Memory B cell (primary cell): ENCODE measurements around the gene MTUS2.
A peak's percentile ranks its signal among the peaks of the same experiment; 100 is the strongest.

ENCODE experiments used
- ATAC-seq: fragments of 150-1000 bp; cut with Tn5 transposase; 2 replicates; pipeline ENCODE4 v1.10.0; 2021; ENCODE audit warnings: low read depth, mild to moderate bottlenecking, moderate library complexity
- DNase-seq, 2 donors: peaks; one replicate each; pipeline ENCODE4 v3.0.0; 2022; ENCODE audit warnings: low spot score in 2 of 2
- H3K27ac Mint-ChIP-seq: one replicate; pipeline ENCODE4 v1.8.0; 2022; ENCODE audit warnings: mild to moderate bottlenecking, moderate library complexity, mixed read lengths
- H3K27me3 Mint-ChIP-seq: one replicate; pipeline ENCODE4 v1.8.0; 2022; ENCODE audit warnings: mixed read lengths
- H3K36me3 Mint-ChIP-seq: one replicate; pipeline ENCODE4 v1.8.0; 2022; ENCODE audit warnings: mild to moderate bottlenecking, mixed read lengths
- H3K4me1 Mint-ChIP-seq: one replicate; pipeline ENCODE4 v1.8.0; 2022; ENCODE audit warnings: mixed read lengths
- H3K4me3 Mint-ChIP-seq: one replicate; pipeline ENCODE4 v1.8.0; 2022; ENCODE audit warnings: mild to moderate bottlenecking, moderate library complexity, mixed read lengths
- H3K9me3 Mint-ChIP-seq: one replicate; pipeline ENCODE4 v1.8.0; 2022; ENCODE audit warnings: mixed read lengths

MTUS2 gene

DNA sequence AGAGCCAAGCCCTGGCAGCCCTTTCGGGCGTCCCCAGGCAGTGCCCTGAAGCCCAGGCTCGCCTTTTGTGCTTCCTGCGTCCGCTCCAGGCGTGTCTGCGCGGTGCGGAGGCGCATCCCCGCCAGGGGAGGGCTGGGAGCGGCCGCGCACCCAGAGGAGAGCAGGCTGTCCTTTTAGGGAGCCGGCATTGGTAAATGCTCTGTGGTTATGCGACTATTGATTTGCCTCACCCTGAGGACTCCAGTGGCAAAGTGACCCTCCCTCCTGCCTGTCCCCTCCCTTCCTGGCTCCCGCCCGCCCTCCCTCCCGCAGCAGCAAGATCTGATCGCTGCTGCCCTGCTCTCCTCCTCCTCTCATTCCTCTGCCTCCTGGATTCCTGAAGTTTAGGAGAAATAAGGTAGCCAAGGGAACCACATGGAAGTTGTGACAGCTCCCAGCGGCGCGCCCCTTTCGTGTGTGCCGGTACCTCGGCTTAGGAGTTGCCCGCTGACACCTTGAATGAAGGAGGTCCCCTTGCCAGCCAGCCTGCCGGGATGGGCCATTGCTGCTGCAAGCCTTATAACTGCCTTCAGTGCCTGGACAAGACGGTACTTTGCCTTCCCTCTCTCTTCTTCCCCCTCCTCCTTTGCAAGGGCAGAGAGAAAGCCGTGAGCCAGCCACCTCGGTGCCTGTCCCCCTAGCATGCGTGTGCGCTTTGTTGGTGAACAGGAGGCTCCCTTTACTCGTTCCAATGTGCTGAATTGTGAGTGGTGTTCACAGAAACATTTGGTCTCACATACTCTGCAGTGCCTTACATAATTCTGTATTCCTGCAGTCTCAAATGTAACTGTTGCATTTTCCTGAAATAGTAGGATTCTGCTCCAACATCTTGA is 608.4 kb downstream of the MTUS2 start:
- ATAC-seq (no peak), DNase-seq (no peak)
- H3K4me1 Mint-ChIP-seq = no peaks in the 10 kb centered on the region
- H3K9me3 Mint-ChIP-seq = no peaks in the 10 kb centered on the region
- no peaks in the 10 kb centered on the region for H3K36me3 Mint-ChIP-seq
- no peak overlapping the region for H3K27ac Mint-ChIP-seq
- H3K27me3 Mint-ChIP-seq = peaks cover 13% of the 10 kb centered on the region
- H3K4me3 Mint-ChIP-seq = peak overlapping the region; percentile 55

DNA sequence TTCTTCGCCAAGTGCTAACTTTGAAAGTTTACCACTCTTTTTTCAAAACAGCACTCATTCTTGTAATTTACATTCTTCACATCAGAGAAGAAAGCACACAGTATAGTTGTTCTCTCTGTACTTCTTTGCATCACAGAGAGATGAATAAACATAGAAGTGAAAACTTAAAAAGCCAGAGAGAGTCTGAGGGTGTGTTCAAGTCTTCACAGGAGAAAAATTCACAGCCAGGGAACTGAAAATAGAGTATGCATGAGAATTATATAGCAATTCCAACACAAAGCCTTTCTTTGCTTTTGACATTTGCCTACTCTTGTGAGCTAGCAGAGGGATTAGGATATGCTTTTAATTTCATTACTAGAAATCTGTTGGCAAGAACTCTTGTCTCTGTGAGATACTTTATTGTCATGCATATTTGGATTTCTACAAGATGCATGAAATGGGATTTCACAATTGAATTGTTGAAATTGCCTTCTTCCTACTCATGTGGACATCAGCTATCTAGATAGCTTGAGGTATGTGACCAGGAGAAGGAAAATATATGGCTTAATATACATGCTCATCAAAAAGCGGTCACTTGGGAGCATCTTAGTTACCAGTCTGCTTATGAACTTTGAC is 609.3 kb downstream of the MTUS2 start:
- Mint-ChIP-seq H3K27ac (no peak overlapping the region), H3K4me3 (no peak overlapping the region), H3K9me3 (no peaks in the 10 kb centered on the region), H3K27me3 (peaks cover 13% of the 10 kb centered on the region), H3K4me1 (peaks cover 3% of the 10 kb centered on the region), H3K36me3 (no peaks in the 10 kb centered on the region)
- DNase-seq (no peak), ATAC-seq (no peak)

DNA sequence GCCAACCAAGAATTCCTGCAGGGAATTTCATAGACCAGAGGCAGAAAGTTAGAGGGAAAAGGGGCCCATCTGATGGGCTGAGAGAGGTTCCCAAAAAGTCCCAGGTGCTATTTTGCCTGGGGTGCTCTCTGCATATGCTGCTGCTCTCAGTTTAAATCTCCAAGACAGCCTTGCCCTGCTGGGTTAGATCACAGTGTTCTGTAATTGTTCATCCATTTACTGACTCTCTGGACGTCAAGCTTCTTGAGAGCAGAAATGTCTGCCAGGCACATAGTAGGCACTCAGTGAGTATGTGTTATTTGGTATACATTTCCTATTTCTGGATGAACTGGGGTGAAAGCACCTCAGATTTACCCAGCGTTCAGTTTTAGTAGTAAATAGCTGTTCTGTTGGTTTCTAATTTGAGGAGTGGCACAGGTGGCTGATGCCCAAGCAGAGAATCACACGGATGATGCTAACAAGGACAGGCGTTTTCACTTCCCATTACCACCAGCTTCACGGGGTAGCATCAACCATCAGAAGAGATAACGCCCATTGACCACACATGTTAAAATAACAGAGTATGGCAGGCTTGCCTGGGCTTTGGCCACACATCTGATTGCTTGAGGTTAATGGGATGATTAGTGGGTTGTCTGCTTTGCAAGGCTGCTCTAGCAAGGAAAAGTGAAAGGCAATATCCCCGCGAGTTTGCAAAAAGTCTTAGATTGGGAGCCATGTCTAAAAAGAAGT is 614.2 kb downstream of the MTUS2 start:
- peaks cover 10% of the 10 kb centered on the region for H3K4me1 Mint-ChIP-seq
- peaks cover 3% of the 10 kb centered on the region for H3K9me3 Mint-ChIP-seq
- H3K27ac Mint-ChIP-seq = no peak overlapping the region
- DNase-seq (peak in 1 of 2 donors; percentile 27), ATAC-seq (peak; percentile 96)
- H3K4me3 Mint-ChIP-seq = peak overlapping the region; percentile 2
- no peaks in the 10 kb centered on the region for H3K36me3 Mint-ChIP-seq
- peaks cover 6% of the 10 kb centered on the region for H3K27me3 Mint-ChIP-seq

DNA sequence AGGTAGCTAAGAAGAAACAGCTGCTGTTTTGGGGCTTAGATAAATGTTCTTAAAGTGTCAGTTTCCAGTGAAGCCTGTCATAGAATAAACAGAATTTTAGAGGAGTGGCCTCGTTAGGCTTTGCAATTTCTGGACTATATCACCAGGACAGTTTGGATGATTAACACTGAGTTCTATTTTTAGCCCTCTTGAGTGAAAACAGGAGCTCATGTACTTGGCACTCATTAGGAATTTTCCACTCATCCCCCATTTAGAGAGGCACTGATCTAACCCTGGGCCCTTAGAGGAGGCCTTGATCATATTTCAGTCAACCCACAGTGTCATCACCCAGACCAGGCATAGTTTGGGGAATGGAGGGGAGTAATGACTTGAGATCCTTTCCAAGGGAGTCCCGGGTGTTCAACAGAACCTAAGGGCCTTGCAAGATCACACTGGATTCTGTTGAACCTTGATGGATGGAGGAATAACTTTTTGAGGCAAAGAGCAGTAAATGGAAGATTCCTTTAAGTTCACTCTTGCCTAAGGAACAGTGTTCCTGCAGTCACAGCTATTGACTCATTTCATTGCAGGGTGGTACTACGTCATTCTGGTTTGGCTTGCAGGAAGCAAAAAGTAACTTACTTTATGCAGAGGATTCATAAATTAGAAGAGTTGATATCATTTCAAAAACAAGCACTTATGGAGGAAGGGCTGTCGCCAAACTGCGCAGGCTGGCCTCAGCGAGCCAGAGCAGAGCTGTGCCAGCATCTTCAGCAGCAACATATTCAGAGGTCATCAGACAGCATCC is 615.2 kb downstream of the MTUS2 start:
- Mint-ChIP-seq H3K27ac (no peak overlapping the region), H3K27me3 (peaks cover 6% of the 10 kb centered on the region), H3K36me3 (no peaks in the 10 kb centered on the region), H3K9me3 (peaks cover 3% of the 10 kb centered on the region), H3K4me3 (no peak overlapping the region), H3K4me1 (peaks cover 10% of the 10 kb centered on the region)
- ATAC-seq = no peak
- DNase-seq = no peak

DNA sequence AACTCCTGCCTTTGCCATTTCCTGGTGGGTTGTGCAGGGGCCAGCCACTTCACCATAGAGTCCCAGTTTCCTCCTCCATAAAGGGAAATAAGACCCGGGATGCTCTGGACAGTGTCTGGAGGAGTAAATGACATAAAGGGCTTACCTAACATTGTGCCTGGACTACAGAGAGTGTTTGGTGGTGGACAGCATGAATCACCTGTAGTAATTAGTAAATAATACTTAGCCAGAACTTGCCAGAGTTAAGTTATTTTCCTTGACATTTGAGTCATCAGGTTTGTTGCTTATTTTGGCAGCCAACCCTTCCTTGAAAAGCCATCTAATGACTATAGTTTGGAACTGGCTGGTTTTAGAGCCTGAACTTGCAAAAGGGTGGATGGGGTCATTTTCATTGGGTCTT is 616.2 kb downstream of the MTUS2 start:
- H3K27me3 Mint-ChIP-seq = peaks cover 11% of the 10 kb centered on the region
- peaks cover 3% of the 10 kb centered on the region for H3K9me3 Mint-ChIP-seq
- ATAC-seq (no peak), DNase-seq (no peak)
- no peaks in the 10 kb centered on the region for H3K36me3 Mint-ChIP-seq
- no peak overlapping the region for H3K27ac Mint-ChIP-seq
- no peak overlapping the region for H3K4me3 Mint-ChIP-seq
- H3K4me1 Mint-ChIP-seq = peaks cover 10% of the 10 kb centered on the region

DNA sequence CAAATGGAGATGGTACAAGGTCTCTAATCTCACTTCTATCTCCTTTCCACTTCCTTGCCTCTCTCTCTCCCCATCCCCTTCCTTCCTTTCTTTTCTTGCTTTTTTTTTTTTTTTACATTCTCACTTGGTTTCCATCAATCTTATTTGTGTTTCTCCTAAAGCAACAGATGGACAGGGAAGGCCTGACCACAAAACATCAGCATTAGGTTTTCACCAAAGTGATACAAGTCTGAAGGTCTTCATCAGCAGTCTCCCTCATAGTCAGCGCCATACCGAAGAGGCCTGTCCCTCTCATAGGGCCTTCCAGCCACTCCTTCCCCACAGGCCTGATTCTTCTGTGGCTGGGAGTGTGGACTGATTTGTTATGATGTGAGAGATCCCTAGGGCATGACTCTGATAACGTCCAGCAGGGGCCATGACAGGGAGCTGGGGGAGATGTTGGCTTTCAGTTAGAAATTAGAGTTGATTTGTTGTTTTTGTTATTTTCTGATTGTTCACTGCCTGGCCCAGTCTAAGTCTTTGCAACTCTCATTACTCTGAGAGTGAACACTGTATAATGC is 616.7 kb downstream of the MTUS2 start:
- peaks cover 10% of the 10 kb centered on the region for H3K4me1 Mint-ChIP-seq
- no peak for ATAC-seq
- H3K4me3 Mint-ChIP-seq = no peak overlapping the region
- no peak for DNase-seq
- H3K27me3 Mint-ChIP-seq = peaks cover 11% of the 10 kb centered on the region
- H3K9me3 Mint-ChIP-seq = peaks cover 3% of the 10 kb centered on the region
- H3K36me3 Mint-ChIP-seq = no peaks in the 10 kb centered on the region
- no peak overlapping the region for H3K27ac Mint-ChIP-seq

DNA sequence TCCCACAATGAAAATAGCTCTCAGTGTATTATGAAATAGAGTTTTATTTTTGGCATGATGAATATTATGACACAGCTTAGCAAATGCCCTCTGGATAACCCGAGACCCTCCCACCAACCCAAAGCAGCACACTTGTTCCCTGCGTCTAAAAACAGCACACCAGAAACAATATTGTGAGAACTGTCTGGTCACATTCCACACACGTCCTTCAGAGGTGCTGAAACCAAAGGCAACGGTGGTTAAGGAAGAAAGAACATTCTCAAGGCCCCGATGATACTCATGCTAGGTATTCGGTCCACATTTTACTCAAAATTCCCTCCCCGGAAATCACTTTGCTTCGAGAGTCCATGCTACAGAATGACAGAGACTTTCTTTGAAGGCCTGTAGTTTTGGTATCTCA is 618.6 kb downstream of the MTUS2 start:
- Mint-ChIP-seq H3K36me3 (no peaks in the 10 kb centered on the region), H3K4me1 (peaks cover 10% of the 10 kb centered on the region), H3K27ac (no peak overlapping the region), H3K4me3 (no peak overlapping the region), H3K9me3 (peaks cover 3% of the 10 kb centered on the region), H3K27me3 (peaks cover 8% of the 10 kb centered on the region)
- ATAC-seq (no peak), DNase-seq (no peak)

DNA sequence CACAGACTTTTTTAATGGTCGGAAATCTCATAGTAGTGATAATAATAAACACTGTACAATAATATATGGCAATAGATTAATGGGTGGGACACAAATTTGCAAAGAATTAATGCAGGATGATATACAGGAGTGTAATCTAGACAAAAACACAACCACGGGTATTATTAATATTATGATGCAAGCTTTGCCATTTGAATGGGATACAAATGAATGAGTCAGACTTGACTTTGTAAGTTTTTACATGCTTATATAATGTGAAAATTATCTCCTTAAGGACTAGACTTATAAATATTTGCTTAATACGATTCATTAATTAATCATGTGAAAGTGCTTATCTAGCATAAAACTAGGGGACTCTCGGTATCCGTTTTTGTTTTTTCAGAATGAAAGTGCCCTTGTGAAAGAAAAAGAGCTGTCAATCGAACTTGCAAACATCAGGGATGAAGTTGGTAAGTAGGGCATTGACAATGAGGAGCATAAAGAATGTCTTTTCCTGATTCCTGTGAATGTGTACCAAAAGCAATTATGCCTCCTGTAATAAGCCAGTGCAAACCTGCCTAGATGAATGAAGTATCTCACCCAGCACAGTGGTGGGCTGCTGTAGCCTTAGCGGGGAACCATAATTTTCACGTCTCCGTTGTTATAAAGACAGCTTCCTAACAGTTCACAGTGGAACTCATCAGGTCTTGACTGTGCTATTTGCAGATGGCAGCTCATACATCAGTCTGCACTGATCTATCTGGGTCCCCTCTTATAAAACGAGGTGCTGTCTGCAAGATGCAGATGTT is 619.7 kb downstream of the MTUS2 start:
- peaks cover 3% of the 10 kb centered on the region for H3K9me3 Mint-ChIP-seq
- no peak overlapping the region for H3K27ac Mint-ChIP-seq
- H3K4me3 Mint-ChIP-seq = no peak overlapping the region
- H3K36me3 Mint-ChIP-seq = no peaks in the 10 kb centered on the region
- peaks cover 8% of the 10 kb centered on the region for H3K27me3 Mint-ChIP-seq
- H3K4me1 Mint-ChIP-seq = peaks cover 2% of the 10 kb centered on the region
- DNase-seq (no peak), ATAC-seq (no peak)

DNA sequence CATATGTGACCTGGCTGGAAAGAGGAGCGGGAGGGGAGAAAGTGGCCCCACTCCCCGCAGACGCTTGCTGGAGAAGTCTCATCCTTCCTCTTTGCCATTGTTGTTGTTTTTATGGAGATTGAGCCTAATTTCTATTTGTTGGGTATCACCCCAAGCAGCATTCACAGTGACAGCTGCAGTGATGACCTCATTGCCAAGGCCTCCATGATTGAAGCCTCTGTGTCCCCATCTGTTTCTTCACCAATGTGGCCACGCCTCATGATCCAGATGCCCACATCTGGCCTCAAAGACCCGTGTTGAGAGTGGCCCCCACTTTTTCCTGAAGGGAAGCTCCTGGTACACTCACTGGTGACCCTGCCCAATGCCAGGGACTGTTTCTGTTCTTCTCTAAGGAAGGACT is 621.2 kb downstream of the MTUS2 start:
- no peak for ATAC-seq

DNA sequence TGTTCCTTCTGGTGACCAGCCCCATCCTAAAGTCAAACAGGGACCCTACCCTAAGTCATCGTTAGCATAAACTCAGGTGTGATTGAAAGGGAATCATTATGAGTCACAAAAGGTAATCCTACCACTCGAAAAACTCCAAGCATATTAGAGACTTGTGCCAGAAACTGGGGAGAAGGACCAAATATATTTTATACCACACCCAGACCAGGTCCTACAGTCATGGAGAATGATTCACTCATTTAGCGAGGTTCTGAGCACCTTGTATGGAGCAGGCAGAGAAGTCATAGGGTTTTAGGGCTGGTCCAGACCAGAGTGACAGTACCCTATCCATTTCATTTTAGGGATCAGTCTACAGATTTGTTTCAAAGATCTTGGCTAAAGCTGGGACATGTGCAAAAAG is 625.9 kb downstream of the MTUS2 start:
- H3K27me3 Mint-ChIP-seq = peaks cover 11% of the 10 kb centered on the region
- no peaks in the 10 kb centered on the region for H3K9me3 Mint-ChIP-seq
- no peak overlapping the region for H3K27ac Mint-ChIP-seq
- DNase-seq (no peak), ATAC-seq (no peak)
- no peaks in the 10 kb centered on the region for H3K36me3 Mint-ChIP-seq
- H3K4me1 Mint-ChIP-seq = no peaks in the 10 kb centered on the region
- H3K4me3 Mint-ChIP-seq = no peak overlapping the region

More for the DNA sequence above, 621.2 kb downstream of the MTUS2 start:
- Mint-ChIP-seq H3K4me1 (no peaks in the 10 kb centered on the region), H3K27ac (no peak overlapping the region), H3K9me3 (peaks cover 3% of the 10 kb centered on the region), H3K36me3 (no peaks in the 10 kb centered on the region), H3K4me3 (no peak overlapping the region), H3K27me3 (peaks cover 11% of the 10 kb centered on the region)
- DNase-seq = no peak

DNA sequence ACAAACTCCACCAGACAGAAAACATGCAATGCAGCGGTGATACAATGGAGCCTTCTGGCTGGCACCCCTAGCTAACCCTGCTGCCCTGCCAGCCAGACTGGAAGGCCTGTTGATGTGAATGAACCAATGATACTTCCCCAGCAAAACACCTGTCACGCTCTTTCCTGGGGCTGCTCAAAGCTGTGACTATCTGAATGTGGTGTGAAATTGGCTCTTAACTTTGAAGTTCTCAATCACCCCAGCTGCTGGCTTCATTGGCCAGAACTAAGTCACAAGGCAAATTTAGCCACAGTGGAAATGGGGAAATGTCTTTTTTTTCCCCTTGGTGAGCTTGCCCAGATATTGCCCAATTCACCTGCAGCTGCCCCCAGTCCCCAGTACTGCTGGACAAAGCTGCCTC is 628.0 kb downstream of the MTUS2 start:
- H3K27ac Mint-ChIP-seq = no peak overlapping the region
- H3K4me1 Mint-ChIP-seq = no peaks in the 10 kb centered on the region
- H3K27me3 Mint-ChIP-seq = peaks cover 12% of the 10 kb centered on the region
- H3K9me3 Mint-ChIP-seq = no peaks in the 10 kb centered on the region
- H3K4me3 Mint-ChIP-seq = no peak overlapping the region
- no peaks in the 10 kb centered on the region for H3K36me3 Mint-ChIP-seq
- ATAC-seq (no peak), DNase-seq (no peak)

DNA sequence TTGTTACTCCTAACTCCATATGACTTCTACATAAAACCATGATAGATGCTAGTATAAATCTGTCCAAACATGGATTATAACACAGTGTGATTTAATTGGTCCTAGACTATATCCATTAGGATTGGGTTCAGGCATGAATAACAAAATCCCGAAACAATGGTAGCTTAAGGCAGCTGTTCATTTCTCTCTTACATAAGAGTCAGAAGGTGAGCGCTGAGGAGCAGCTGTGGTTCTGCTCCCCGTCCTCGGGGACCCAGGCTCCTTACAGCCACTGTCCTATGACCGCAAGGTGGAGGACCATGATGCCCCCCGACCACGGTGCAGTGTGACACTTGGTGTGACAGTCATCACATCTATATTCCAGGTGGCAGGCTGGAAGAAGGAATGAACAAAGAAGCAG is 629.6 kb downstream of the MTUS2 start:
- ATAC-seq = no peak
- no peaks in the 10 kb centered on the region for H3K9me3 Mint-ChIP-seq
- peaks cover 15% of the 10 kb centered on the region for H3K27me3 Mint-ChIP-seq

DNA sequence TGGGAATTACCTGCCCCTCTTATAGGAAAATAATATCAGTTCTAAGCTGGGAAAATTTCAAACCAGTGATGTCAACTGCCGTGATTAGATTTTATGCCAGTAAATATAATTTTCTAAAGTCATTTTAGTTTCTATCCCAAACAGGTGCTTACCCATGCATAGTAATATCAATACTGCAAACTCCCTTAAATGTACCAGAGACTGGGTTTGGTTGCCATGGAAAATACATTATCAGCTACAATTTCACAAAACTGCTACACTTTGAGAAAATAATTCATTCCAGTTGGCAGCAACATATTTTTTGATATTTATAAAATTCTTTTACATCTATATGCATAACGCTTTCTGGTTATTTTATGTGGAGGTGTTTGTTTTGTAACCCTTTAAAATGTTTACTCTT is 631.8 kb downstream of the MTUS2 start:
- Mint-ChIP-seq H3K36me3 (no peaks in the 10 kb centered on the region), H3K27ac (no peak overlapping the region), H3K4me1 (peaks cover 2% of the 10 kb centered on the region), H3K9me3 (no peaks in the 10 kb centered on the region), H3K4me3 (no peak overlapping the region), H3K27me3 (peaks cover 16% of the 10 kb centered on the region)
- DNase-seq = no peak
- no peak for ATAC-seq

More for the DNA sequence above, 629.6 kb downstream of the MTUS2 start:
- DNase-seq = no peak
- Mint-ChIP-seq H3K27ac (no peak overlapping the region), H3K36me3 (no peaks in the 10 kb centered on the region), H3K4me3 (no peak overlapping the region), H3K4me1 (no peaks in the 10 kb centered on the region)
